ENCODE data around the gene PHOSPHO1.
"Not testable (repeated sequence)": the region's sequence is repeated elsewhere in the genome, so short reads cannot be mapped to it uniquely, and the experiment has no call there.

The PHOSPHO1 gene

GRCh38 chr17:49191409-49191916 is 39.1 kb downstream of the PHOSPHO1 start:
- no peak for DNase-seq

- peak; percentile 62 for DNase-seq
Measured at GRCh38 chr17:49190932-49191331, 39.7 kb downstream of the PHOSPHO1 start.

GRCh38 chr17:49187301-49187700 is 43.3 kb downstream of the PHOSPHO1 start:
- no peak for DNase-seq

GRCh38 chr17:49185381-49185780 is 45.2 kb downstream of the PHOSPHO1 start:
- DNase-seq: not testable (repeated sequence)

- DNase-seq: not testable (repeated sequence)
Measured at GRCh38 chr17:49184522-49184921, 46.1 kb downstream of the PHOSPHO1 start.

- no peak for DNase-seq
Measured at GRCh38 chr17:49183801-49184200, 46.8 kb downstream of the PHOSPHO1 start.

DNA sequence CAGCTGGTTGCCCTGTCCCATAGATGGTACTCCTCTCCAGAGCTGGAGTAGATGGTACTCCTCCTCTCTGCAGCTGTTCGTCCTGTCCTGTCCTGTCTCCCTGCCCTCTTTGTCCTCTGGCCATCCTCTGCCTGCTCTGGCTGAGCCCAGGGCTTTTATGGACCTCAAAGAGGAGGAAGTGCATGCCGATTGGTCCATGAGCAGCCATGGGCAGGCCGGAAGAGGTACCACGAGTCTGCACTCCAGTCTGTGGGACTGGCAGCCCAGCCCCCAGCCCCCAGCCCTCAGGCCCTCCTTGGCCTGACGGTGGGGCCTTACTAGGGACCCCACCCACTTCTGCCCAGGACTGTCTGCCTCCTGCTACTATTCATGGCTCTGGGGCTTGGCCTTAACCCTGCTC is 47.2 kb downstream of the PHOSPHO1 start:
- no peak for DNase-seq

DNA sequence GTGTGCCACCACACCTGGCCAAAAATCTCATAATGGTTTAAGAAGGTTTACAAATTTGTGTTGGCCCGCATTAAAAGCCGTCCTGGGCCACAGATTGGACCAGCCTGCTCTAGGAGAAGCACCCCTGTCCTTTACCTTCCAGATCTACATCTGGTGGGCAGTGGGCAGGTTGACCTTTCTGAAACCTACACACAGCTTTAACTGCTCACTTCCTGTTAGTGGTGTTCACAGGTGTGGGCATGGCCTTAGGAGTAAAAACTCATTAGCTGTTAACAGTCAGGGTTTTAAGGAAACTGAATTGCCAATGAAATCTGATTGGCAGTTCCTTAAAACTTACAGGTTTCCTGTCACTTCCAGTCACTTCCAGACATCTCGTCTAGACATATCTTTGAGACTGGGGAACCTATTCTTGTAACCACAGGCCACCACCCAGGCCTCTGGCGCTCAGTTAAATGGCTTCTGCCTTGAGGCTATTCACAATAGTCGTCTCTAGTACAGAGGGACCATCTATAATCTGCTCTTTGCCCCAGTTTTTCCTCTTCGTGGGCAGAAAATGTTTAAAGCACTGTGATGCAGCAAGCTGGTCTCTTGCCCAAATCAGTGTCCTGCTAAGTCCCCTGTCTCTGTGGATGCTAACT is 49.5 kb downstream of the PHOSPHO1 start:
- no peak for DNase-seq

DNA sequence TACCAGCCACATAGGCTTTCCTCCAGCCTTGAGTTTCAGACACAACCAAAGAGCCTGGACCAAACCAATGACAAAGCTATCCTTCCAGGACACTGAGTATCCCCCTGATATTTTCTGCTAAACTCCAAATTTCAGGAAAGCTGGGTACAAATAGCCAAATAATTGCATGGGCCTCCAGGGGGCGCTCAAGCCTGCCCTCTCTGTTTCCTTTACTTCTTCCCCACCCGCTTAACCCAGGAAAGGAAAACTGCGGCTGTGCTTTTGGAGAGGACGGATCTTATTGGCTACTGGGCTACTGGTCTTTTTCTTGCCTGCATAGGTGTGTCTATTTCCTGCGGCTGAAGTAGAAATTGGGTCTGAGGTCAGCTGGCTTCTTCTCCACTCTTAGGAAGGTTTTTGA is 50.3 kb downstream of the PHOSPHO1 start:
- peak; percentile 88 for DNase-seq

- peak; percentile 28 for DNase-seq
Measured at GRCh38 chr17:49175978-49176377, 54.6 kb downstream of the PHOSPHO1 start.
